ENCODE measurements around the gene ACSL3.
A peak's percentile ranks its signal among the peaks of the same experiment; 100 is the strongest.

Gene ACSL3

DNA sequence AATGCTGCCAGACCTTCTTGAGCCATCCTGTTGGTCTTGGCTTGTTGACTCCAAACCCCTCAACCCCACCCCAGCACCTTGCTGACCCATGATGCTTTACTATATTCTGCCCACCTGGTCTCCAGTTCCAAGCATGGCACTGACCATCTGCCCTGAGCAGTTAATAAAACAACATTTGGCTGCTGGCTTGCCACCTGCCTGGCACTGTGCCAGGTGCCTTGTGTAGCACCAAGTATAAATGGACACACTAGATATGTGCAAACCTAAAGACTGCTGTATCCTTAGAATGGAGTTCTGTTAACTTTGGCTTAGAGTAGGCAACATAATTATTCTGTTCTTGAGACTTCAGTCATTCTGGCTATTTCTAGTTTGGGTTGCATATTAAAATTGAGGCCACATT, 91.4 kb downstream of the ACSL3 start:
- DNase-seq (ENCODE audit: extremely low read depth, low read depth) = no peak
- TF ChIP-seq, protein P1, sequence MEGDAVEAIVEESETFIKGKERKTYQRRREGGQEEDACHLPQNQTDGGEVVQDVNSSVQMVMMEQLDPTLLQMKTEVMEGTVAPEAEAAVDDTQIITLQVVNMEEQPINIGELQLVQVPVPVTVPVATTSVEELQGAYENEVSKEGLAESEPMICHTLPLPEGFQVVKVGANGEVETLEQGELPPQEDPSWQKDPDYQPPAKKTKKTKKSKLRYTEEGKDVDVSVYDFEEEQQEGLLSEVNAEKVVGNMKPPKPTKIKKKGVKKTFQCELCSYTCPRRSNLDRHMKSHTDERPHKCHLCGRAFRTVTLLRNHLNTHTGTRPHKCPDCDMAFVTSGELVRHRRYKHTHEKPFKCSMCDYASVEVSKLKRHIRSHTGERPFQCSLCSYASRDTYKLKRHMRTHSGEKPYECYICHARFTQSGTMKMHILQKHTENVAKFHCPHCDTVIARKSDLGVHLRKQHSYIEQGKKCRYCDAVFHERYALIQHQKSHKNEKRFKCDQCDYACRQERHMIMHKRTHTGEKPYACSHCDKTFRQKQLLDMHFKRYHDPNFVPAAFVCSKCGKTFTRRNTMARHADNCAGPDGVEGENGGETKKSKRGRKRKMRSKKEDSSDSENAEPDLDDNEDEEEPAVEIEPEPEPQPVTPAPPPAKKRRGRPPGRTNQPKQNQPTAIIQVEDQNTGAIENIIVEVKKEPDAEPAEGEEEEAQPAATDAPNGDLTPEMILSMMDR (IDR thresholded peaks at IDR 0.05; ENCODE audit: low read depth, low read length, missing control alignments) = no peak
- H3K4me3 ChIP-seq (replicated peaks; ENCODE audit: low read depth, low read length) = no peak overlapping the region

DNA sequence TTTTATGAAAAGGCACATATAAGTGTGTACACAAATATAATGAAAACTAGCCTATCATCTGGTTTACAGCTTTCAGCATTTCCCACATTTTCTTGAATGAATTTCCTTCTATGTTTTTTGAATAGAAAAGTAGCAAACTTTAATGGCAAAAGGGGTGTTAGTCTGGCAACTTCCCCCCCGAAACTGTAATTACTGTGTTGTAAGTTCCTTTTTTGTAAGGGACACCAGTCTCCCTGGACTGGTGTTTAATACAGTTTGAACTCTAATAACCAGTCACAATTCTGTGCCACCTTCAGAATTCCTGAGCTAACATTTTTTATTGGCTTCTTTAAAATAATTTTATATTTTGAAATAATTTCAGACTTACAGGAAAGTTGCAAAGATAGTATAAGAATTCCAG, 94.2 kb downstream of the ACSL3 start:
- TF ChIP-seq, protein P1 (IDR thresholded peaks at IDR 0.05; ENCODE audit: low read depth, low read length, missing control alignments) = no peak
- H3K4me3 ChIP-seq (replicated peaks; ENCODE audit: low read depth, low read length) = no peak overlapping the region
- no peak for DNase-seq (ENCODE audit: extremely low read depth, low read depth)

- DNase-seq (ENCODE audit: extremely low read depth, low read depth) = peak; percentile 40
Observed at GRCh38 chr2:222959358-222959757, 98.5 kb downstream of the ACSL3 start.

DNA sequence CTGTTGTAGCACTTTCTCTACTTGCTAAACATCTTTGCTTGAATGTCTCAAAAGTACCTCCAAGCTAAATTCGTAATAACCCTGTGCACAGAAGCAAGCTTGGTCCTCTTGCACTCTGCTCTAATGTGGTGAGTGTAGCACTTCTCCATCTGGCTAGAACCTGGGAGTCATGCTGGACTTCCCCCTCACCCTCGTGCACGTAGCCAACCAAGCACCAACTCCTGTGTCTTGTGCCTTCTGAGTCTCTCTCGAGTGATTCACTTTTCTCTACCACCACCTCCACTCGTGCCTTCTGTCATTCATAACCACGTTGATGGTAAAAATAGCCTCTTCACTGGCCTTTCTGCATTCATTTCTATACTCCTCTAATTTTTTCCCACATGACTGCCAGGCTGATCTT, 99.3 kb downstream of the ACSL3 start:
- TF ChIP-seq, protein P1 (IDR thresholded peaks at IDR 0.05; ENCODE audit: low read depth, low read length, missing control alignments) = no peak
- no peak overlapping the region for H3K4me3 ChIP-seq (replicated peaks; ENCODE audit: low read depth, low read length)
- DNase-seq (ENCODE audit: extremely low read depth, low read depth) = no peak

More at GRCh38 chr2:222959358-222959757, 98.5 kb downstream of the ACSL3 start:
- H3K4me3 ChIP-seq (replicated peaks; ENCODE audit: low read depth, low read length) = no peak overlapping the region
- TF ChIP-seq, protein P1 (IDR thresholded peaks at IDR 0.05; ENCODE audit: low read depth, low read length, missing control alignments) = peak; percentile 32

DNA sequence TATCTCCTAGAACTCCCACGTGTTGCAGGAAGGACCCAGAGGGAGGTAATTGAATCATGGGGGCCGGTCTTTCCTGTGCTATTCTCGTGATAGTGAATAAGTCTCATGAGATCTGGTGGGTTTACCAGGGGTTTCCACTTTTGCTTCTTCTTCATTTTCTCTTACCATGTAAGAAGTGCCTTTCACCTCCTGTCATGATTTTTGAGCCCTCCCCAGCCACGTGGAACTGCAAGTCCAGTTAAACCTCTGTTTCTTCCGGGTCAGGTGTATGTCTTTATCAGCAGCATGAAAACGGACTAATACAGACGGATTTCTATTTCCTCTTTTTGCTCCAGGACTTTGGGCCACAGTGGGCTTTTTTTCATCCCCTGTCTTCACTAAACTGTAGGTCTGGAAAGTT, 102.8 kb downstream of the ACSL3 start:
- H3K4me3 ChIP-seq (replicated peaks; ENCODE audit: low read depth, low read length) = no peak overlapping the region
- DNase-seq (ENCODE audit: extremely low read depth, low read depth) = no peak
- TF ChIP-seq, protein P1 (IDR thresholded peaks at IDR 0.05; ENCODE audit: low read depth, low read length, missing control alignments) = no peak

DNA sequence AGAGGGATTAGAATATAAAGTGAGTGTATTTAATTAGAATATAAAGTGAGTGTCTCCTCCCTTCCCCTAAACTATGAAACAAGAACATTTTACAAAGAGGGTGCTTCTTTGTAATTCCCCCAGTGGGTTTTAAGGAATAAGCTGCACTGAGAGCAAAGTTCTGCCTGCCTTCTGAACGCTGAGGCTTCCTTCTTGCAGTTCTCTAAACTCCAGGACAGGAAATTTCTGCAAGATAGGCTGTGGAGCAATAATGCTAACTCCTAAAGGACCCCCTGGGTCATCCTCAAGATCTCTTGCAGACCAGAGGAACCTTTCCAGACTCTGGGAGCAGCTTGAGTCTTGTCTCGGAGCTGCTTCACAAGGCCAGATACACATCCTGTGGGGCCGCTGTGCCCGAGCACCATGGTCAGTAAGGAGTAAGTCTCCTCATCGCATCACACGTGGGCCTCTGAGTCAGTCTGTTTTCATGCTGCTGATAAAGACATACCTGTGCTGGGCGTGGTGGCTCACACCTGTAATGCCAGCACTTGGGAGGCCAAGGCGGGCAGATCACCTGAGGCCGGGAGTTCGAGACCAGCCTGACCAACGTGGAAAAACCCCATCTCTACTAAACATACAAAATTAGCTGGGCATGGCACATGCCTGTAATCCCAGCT, 103.7 kb downstream of the ACSL3 start:
- no peak overlapping the region for H3K4me3 ChIP-seq (replicated peaks; ENCODE audit: low read depth, low read length)
- DNase-seq (ENCODE audit: extremely low read depth, low read depth) = no peak
- TF ChIP-seq, protein P1 (IDR thresholded peaks at IDR 0.05; ENCODE audit: low read depth, low read length, missing control alignments) = no peak

- no peak overlapping the region for H3K4me3 ChIP-seq (replicated peaks; ENCODE audit: low read depth, low read length)
- no peak for DNase-seq (ENCODE audit: extremely low read depth, low read depth)
- TF ChIP-seq, protein P1 (IDR thresholded peaks at IDR 0.05; ENCODE audit: low read depth, low read length, missing control alignments) = no peak
Observed at GRCh38 chr2:222965555-222965954, 104.7 kb downstream of the ACSL3 start.
